Epithelial cell of proximal tubule (primary cell): ENCODE measurements around the gene MOGAT2. TPM values are rescaled to one million over a fixed set of nuclear protein-coding genes. Genes with fewer than 3 reads are reported as not detected.

Experiments
- DNase-seq: peaks from one replicate; pipeline ENCODE4 v3.0.0-alpha.2; 2011; ENCODE audit warnings: low read depth
- H3K4me3 ChIP-seq: 2 replicates; pipeline ENCODE4 v1.5.1; 2011; ENCODE audit warnings: low read depth, mild to moderate bottlenecking, low read length
- CTCF ChIP-seq: conservative IDR thresholded peaks from 2 replicates; pipeline ENCODE4 v1.5.1; 2012; ENCODE audit warnings: low read depth, mild to moderate bottlenecking, low read length
- total RNA-seq: library from RNA; depleted of rRNA; stranded (reverse); fragments of >200 nt; gene quantifications from 2 replicates; pipeline ENCODE4 v1.2.3, GENCODE V29; 2015

MOGAT2 gene
- total RNA-seq, 1 donor from 2014 or later = not detected

- no peak for DNase-seq
- H3K4me3 ChIP-seq = no peak overlapping the region
- no peak for TF ChIP-seq CTCF
These were observed 62.3 kb downstream of the MOGAT2 start for GRCh38 chr11:75779960-75780359.

- DNase-seq = no peak
- no peak for TF ChIP-seq CTCF
- H3K4me3 ChIP-seq = no peak overlapping the region
These were observed 63.2 kb downstream of the MOGAT2 start for GRCh38 chr11:75780888-75781287.

DNA sequence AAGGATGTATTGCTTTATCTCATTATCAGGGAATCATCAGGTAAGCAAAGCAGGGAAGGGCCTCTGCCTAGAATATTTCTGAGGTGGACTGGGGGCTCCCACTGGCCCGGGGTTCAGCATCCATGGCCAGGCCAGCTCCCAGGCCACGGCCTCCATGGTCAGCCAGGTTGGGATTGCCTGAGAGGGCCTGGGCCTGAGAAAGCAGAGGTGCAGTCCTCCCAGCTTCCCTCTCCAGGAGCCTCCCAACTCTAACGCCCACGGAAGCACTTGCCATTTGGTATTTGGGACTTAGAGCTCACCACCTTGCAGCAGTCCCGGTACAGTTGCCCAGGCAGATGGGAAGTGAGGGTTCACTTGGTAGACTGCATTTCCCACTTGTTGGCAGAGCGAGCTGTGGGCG is 63.7 kb downstream of the MOGAT2 start:
- no peak for DNase-seq
- TF ChIP-seq CTCF = no peak
- no peak overlapping the region for H3K4me3 ChIP-seq

GRCh38 chr11:75781831-75782230 is 64.2 kb downstream of the MOGAT2 start:
- TF ChIP-seq CTCF = no peak
- H3K4me3 ChIP-seq = no peak overlapping the region
- no peak for DNase-seq

Other genes starting within 250 kb of the MOGAT2 start
- 8.5 and 17.4 TPM in 2 replicates for gene GDPD5, start 191.9 kb upstream of the MOGAT2 start, total RNA-seq
- gene SERPINH1, start 155.6 kb upstream of the MOGAT2 start, total RNA-seq = 231 and 256 TPM in 2 replicates
- 1.1 and 1.8 TPM in 2 replicates for gene MAP6, start 48.8 kb upstream of the MOGAT2 start, total RNA-seq
- 1.8 and 2.0 TPM in 2 replicates for gene DGAT2, start 50.9 kb downstream of the MOGAT2 start, total RNA-seq
- 6.1 and 7.4 TPM in 2 replicates for gene UVRAG, start 97.4 kb downstream of the MOGAT2 start, total RNA-seq